ENCODE measurements around the gene IGSF11. TPM values are rescaled to one million over a fixed set of nuclear protein-coding genes. Genes with fewer than 3 reads are reported as not detected.

Gene IGSF11
- total and polyA plus RNA-seq, 10 donors = 0.05 to 1.1 (median 0.31) TPM; not detected in 4

- Histone ChIP-seq H3K4me1 (no peaks in the 10 kb centered on the region), H3K4me3 (no peak overlapping the region), H3K27me3 (replicated peaks in 1 of 7) (no peaks in the 10 kb centered on the region), H3K9me3 (peaks cover 0 to 5% (median 0%) of the 10 kb centered on the region in 8 donors), H3K27ac (no peak overlapping the region), H3K36me3 (no peaks in the 10 kb centered on the region)
- intact Hi-C loops (cut with DNase I; ENCODE audit: low total_unique reads) = no loop called here
- no peak for TF ChIP-seq POLR2A (IDR thresholded peaks at IDR 0.05)
- no peak for TF ChIP-seq CTCF (IDR thresholded peaks at IDR 0.05 in 8 of 11, conservative IDR thresholded peaks at IDR 0.05 in 3 of 11)
- no peak for TF ChIP-seq POLR2AphosphoS5 (IDR thresholded peaks at IDR 0.05)
- DNase-seq = no peak
Observed at GRCh38 chr3:118943597-118943996, 91.0 kb downstream of the IGSF11 start.

- no peak for TF ChIP-seq CTCF (IDR thresholded peaks at IDR 0.05 in 8 of 11, conservative IDR thresholded peaks at IDR 0.05 in 3 of 11)
- TF ChIP-seq POLR2A (IDR thresholded peaks at IDR 0.05) = no peak
- TF ChIP-seq POLR2AphosphoS5 (IDR thresholded peaks at IDR 0.05) = no peak
- DNase-seq = no peak
- H3K27ac ChIP-seq = no peak overlapping the region
- no peaks in the 10 kb centered on the region for H3K4me1 ChIP-seq
- intact Hi-C loops (cut with DNase I; ENCODE audit: low total_unique reads) = no loop called here
- WGBS, 5 donors = 49 to 78% (median 69%) methylated on average over 1 of the region's 1 CpG
- no peaks in the 10 kb centered on the region for H3K27me3 ChIP-seq (replicated peaks in 1 of 7)
- no peaks in the 10 kb centered on the region for H3K36me3 ChIP-seq
- H3K9me3 ChIP-seq = peaks cover 0 to 5% (median 0%) of the 10 kb centered on the region in 8 donors
- H3K4me3 ChIP-seq = no peak overlapping the region
Observed at GRCh38 chr3:118942671-118943070, 92.0 kb downstream of the IGSF11 start.

- TF ChIP-seq POLR2A (IDR thresholded peaks at IDR 0.05) (no peak), CTCF (IDR thresholded peaks at IDR 0.05 in 8 of 11, conservative IDR thresholded peaks at IDR 0.05 in 3 of 11) (no peak), POLR2AphosphoS5 (IDR thresholded peaks at IDR 0.05) (no peak)
- H3K36me3 ChIP-seq = no peaks in the 10 kb centered on the region
- intact Hi-C loops (cut with DNase I; ENCODE audit: low total_unique reads) = no loop called here
Observed at GRCh38 chr3:118942195-118942594, 92.5 kb downstream of the IGSF11 start.

GRCh38 chr3:118941236-118941635 is 93.4 kb downstream of the IGSF11 start:
- intact Hi-C loops (cut with DNase I; ENCODE audit: low total_unique reads) = no loop called here
- peaks cover 0 to 5% (median 0%) of the 10 kb centered on the region in 8 donors for H3K9me3 ChIP-seq
- 64 to 80% (median 68%) methylated on average over 3 of the region's 3 CpGs for WGBS, 5 donors
- no peak overlapping the region for H3K4me3 ChIP-seq
- H3K27ac ChIP-seq = no peak overlapping the region
- H3K27me3 ChIP-seq (replicated peaks in 1 of 7) = no peaks in the 10 kb centered on the region
- H3K4me1 ChIP-seq = no peaks in the 10 kb centered on the region
- no peaks in the 10 kb centered on the region for H3K36me3 ChIP-seq
- DNase-seq = no peak
- no peak for TF ChIP-seq POLR2AphosphoS5 (IDR thresholded peaks at IDR 0.05)
- TF ChIP-seq CTCF (IDR thresholded peaks at IDR 0.05 in 8 of 11, conservative IDR thresholded peaks at IDR 0.05 in 3 of 11) = no peak
- no peak for TF ChIP-seq POLR2A (IDR thresholded peaks at IDR 0.05)

More at GRCh38 chr3:118942195-118942594, 92.5 kb downstream of the IGSF11 start:
- peaks cover 0 to 5% (median 0%) of the 10 kb centered on the region in 8 donors for H3K9me3 ChIP-seq
- H3K27ac ChIP-seq = no peak overlapping the region
- H3K27me3 ChIP-seq (replicated peaks in 1 of 7) = no peaks in the 10 kb centered on the region
- WGBS, 5 donors = 77 to 86% (median 80%) methylated on average over 3 of the region's 3 CpGs
- no peak for DNase-seq
- H3K4me3 ChIP-seq = no peak overlapping the region
- no peaks in the 10 kb centered on the region for H3K4me1 ChIP-seq
